ENCODE data around the gene MYH13. TPM values are rescaled to one million over a fixed set of nuclear protein-coding genes. Genes with fewer than 3 reads are reported as not detected.

Gene MYH13
- total and polyA plus RNA-seq, 2 of the 13 experiments (the other 11 are each of a cell fraction or from before 2014, with no cell fraction given), result not detected

DNA sequence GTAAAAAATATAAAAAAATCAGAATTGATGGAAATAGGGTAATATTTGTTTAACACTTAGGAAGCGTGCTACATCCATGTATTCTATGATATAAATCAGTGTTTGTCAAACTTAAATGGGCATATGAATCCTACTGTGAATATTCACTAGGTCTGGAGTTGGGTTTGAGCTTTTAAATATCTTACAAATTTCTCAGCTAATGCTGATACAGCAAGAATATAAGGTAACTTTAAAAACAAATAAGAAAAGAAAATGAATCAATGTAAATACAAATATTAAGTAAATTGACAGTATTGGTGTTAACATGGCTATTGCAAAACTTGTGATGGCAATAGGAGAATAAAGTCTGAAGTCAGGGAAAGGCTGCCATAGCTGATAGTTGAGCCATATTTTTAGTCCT, 3.6 kb downstream of the MYH13 start:
- in situ Hi-C loops (cut with HindIII; ENCODE audit: extremely low pct_ligation_motif_present, low pct_unique_long_range_greater_than_20kb), result no loop called here
- CTCF ChIA-PET (ENCODE audit: low intra/inter-chr PET ratio, low total read pairs), result no interaction called here
- no peak for FAIRE-seq

GRCh38 chr17:10368561-10368960, 4.2 kb downstream of the MYH13 start:
- CTCF ChIA-PET (ENCODE audit: low intra/inter-chr PET ratio, low total read pairs), result no interaction called here

More for the DNA sequence above, 3.6 kb downstream of the MYH13 start:
- Histone ChIP-seq H3K27ac (ENCODE audit: extremely low read length, insufficient read depth, low read length) (no peak overlapping the region), H3K9me3 (ENCODE audit: low read length) (no peaks in the 10 kb centered on the region), H3K4me1 (ENCODE audit: insufficient read depth, low read length) (no peaks in the 10 kb centered on the region), H3K27me3 (ENCODE audit: control insufficient read depth in 1 of 2, insufficient read depth in 2 of 2, low read length in 2 of 2) (peaks cover 0 to 2% of the 10 kb centered on the region in 2 experiments; a peak in 1 of 5 replicates), H2AFZ (ENCODE audit: low read length) (no peak overlapping the region), H3K9ac (ENCODE audit: insufficient read depth, low read depth, low read length) (no peak overlapping the region), H3K4me2 (ENCODE audit: low read depth, low read length) (no peak overlapping the region), H4K20me1 (ENCODE audit: insufficient read depth, low read length) (no peaks in the 10 kb centered on the region), H3K4me3 (replicated peaks in 1 of 3; ENCODE audit: insufficient read depth in 1 of 3, low read depth in 2 of 3, low read length in 3 of 3) (no peak overlapping the region), H3K79me2 (ENCODE audit: insufficient read depth, low read length) (no peaks in the 10 kb centered on the region), H3K36me3 (replicated peaks in 1 of 2; ENCODE audit: control insufficient read depth in 1 of 2, insufficient read depth in 2 of 2, low read length in 2 of 2) (no peaks in the 10 kb centered on the region)
- no TSS peak for BruUV-seq (replicated peaks)
- intact Hi-C loops (cut with micrococcal nuclease; ENCODE audit: unreplicated experiment), result no loop called here
- 3% methylated on average over 1 of the region's 1 CpG for WGBS (ENCODE audit: low lambda C conversion rate)
- POLR2A ChIA-PET, result no interaction called here
- ATAC-seq (no peak), DNase-seq (ENCODE audit: low spot score) (no peak)
- TF ChIP-seq MAFK (conservative IDR thresholded peaks at IDR 0.05 in 1 of 2, IDR thresholded peaks at IDR 0.05 in 1 of 2; ENCODE audit: low read length in 2 of 2), result peak in 1 of 2 experiments; percentile 61; a peak in 2 of 4 replicates
- no peak for TF ChIP-seq BRD4 (CRISPR knock-in tag; IDR thresholded peaks at IDR 0.05)
- TF ChIP-seq PBX3 (CRISPR knock-in tag; IDR thresholded peaks at IDR 0.05; ENCODE audit: borderline replicate concordance), result no peak

More at GRCh38 chr17:10368561-10368960, 4.2 kb downstream of the MYH13 start:
- H4K20me1 ChIP-seq (ENCODE audit: insufficient read depth, low read length), result no peaks in the 10 kb centered on the region
- no peaks in the 10 kb centered on the region for H3K4me1 ChIP-seq (ENCODE audit: insufficient read depth, low read length)
- H2AFZ ChIP-seq (ENCODE audit: low read length), result no peak overlapping the region
- no peak overlapping the region for H3K4me3 ChIP-seq (replicated peaks in 1 of 3; ENCODE audit: insufficient read depth in 1 of 3, low read depth in 2 of 3, low read length in 3 of 3)
- no peak overlapping the region for H3K9ac ChIP-seq (ENCODE audit: insufficient read depth, low read depth, low read length)
- TF ChIP-seq ZNF792 (CRISPR knock-in tag; IDR thresholded peaks at IDR 0.05) (no peak), SIN3B (IDR thresholded peaks at IDR 0.05; ENCODE audit: low read length) (no peak), THAP7 (CRISPR knock-in tag; IDR thresholded peaks at IDR 0.05) (no peak), CREB1 (IDR thresholded peaks at IDR 0.05) (no peak), CREB1 (CRISPR knock-in tag; IDR thresholded peaks at IDR 0.05) (no peak), ZFAT (CRISPR knock-in tag; conservative IDR thresholded peaks at IDR 0.05) (no peak), HINFP (CRISPR knock-in tag; IDR thresholded peaks at IDR 0.05; ENCODE audit: low read depth) (no peak), HNRNPH1 (optimal IDR thresholded peaks at IDR 0.05; ENCODE audit: low read depth, low read length) (no peak), SATB2 (CRISPR knock-in tag; IDR thresholded peaks at IDR 0.05) (no peak)
- TF ChIP-seq, protein P1, sequence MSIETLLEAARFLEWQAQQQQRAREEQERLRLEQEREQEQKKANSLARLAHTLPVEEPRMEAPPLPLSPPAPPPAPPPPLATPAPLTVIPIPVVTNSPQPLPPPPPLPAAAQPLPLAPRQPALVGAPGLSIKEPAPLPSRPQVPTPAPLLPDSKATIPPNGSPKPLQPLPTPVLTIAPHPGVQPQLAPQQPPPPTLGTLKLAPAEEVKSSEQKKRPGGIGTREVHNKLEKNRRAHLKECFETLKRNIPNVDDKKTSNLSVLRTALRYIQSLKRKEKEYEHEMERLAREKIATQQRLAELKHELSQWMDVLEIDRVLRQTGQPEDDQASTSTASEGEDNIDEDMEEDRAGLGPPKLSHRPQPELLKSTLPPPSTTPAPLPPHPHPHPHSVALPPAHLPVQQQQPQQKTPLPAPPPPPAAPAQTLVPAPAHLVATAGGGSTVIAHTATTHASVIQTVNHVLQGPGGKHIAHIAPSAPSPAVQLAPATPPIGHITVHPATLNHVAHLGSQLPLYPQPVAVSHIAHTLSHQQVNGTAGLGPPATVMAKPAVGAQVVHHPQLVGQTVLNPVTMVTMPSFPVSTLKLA (IDR thresholded peaks at IDR 0.05), result no peak
- ATAC-seq (no peak), DNase-seq (ENCODE audit: low spot score) (no peak), FAIRE-seq (no peak)
- H3K4me2 ChIP-seq (ENCODE audit: low read depth, low read length), result no peak overlapping the region
- in situ Hi-C loops (cut with HindIII; ENCODE audit: extremely low pct_ligation_motif_present, low pct_unique_long_range_greater_than_20kb), result no loop called here
- H3K79me2 ChIP-seq (ENCODE audit: insufficient read depth, low read length), result no peaks in the 10 kb centered on the region
- no peaks in the 10 kb centered on the region for H3K9me3 ChIP-seq (ENCODE audit: low read length)
- POLR2A ChIA-PET, result no interaction called here
- no peak overlapping the region for H3K27ac ChIP-seq (ENCODE audit: extremely low read length, insufficient read depth, low read length)
- BruUV-seq (replicated peaks), result no TSS peak
- H3K36me3 ChIP-seq (replicated peaks in 1 of 2; ENCODE audit: control insufficient read depth in 1 of 2, insufficient read depth in 2 of 2, low read length in 2 of 2), result no peaks in the 10 kb centered on the region
- peaks cover 0 to 9% of the 10 kb centered on the region in 2 experiments; a peak in 1 of 5 replicates for H3K27me3 ChIP-seq (ENCODE audit: control insufficient read depth in 1 of 2, insufficient read depth in 2 of 2, low read length in 2 of 2)
- WGBS (ENCODE audit: low lambda C conversion rate), result 0% methylated on average over 3 of the region's 3 CpGs
- intact Hi-C loops (cut with micrococcal nuclease; ENCODE audit: unreplicated experiment), result no loop called here

All from HepG2 (cell line).